Effector CD4-positive, alpha-beta T cell (primary cell): ENCODE data around the gene ASPSCR1.
"Not testable (repeated sequence)": the region's sequence is repeated elsewhere in the genome, so short reads cannot be mapped to it uniquely, and the experiment has no call there.

ENCODE experiments used
- DNase-seq: peaks from one replicate; pipeline ENCODE4 v3.0.0-alpha.2; 2020

The ASPSCR1 gene

DNA sequence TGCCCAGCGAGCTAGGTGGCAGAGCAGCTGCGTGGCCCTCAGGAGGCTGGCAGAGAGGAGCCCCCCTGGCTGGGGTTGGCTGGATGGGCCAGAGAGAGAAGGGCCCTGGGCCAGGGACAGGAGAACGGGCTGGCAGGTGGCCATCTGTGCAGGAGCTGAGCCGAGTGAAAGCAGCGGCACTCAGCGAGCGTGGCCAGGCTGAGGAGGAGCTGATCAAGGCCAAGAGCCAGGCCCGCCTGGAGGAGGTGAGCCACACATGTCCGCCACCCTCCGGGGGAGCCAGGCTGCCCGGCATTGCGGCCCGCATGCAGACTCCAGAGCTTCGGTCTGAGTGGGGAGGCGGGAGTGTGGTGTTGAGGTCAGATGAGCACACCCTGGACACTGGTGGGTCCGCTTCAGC lies 52.0 kb downstream of the ASPSCR1 start:
- no peak for DNase-seq

DNA sequence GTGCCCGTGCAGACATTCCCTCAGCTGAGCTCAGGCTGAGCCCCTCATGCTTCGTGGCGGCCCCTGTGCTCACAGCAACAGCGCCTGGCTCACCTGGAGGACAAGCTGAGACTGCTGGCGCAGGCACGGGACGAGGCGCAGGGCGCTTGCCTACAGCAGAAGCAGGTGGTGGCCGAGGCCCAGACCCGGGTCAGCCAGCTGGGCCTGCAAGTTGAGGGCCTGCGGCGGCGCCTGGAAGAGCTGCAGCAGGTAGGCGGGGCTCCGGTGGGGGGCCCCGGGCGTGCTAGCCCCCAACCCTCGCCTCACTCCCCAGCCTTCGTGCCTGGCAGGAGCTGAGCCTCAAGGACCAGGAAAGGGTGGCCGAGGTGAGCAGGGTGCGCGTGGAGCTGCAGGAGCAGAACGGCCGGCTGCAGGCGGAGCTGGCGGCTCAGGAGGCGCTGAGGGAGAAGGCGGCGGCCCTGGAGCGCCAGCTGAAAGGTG lies 52.6 kb downstream of the ASPSCR1 start:
- no peak for DNase-seq

DNA sequence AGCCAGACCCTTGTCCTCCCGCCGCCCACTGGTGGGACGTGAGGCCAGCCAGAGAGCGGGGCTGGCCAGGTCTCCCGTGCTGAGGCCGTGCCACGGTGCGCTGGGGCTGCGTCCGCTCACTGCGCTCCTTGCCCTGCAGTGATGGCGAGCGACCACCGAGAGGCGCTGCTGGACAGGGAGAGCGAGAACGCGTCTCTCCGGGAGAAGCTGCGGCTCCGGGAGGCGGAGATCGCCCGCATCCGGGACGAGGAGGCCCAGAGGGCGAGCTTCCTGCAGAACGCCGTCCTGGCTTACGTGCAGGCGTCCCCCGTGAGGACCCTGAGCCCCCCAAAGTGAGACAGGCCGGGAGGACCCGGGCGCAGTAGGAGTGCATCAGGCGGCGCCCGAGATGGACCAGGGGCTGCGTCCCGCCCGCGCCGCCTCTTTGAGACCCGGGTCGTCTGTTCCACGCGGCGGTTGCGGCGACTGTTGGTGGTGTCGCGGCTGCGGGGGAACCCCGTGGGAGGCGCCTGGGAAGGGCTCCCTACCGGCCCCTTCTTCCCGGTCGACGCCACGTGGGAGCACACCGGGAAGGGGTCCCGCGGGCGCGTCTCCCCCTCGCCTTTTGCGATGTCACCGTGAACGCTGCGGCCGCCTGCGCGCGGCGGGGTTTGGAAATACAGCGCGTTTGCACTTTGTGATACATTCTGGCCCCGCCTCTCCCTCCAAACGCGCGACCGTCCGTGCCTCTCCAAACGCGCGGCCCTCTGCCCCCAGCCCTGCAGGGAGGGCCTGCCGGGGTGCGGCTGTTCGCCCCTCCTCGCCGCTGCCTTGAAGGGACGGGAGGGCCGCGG lies 53.3 kb downstream of the ASPSCR1 start:
- peak; percentile 75 for DNase-seq

DNA sequence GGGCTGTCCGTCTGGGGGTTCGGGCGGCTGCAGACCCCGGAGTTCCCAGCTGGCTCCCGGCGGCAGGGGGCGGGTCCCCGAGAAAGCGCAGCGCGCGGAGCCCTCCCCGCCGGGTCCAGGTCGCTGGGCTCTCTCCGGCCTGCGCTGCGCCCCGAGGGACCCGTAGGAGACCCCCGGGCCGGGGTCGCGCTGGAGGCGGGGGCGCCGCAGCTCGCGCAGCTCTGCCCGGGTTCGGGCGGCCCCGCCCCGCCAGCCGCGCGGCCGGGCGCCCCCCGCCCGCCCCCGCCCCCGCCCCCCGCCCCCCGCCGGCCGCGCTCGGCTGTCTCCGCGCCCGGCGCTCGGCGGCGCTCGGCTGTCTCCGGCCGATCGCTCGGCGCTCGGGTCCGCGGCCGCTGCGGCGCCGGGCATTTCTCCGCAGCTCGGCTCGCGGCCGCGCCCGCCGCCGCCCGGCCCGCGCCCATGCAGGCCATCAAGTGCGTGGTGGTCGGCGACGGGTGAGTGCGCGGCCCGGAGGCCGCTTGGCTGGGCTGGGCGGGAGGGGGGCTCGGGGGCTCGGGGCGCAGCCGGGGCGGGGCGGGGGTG lies 54.0 kb downstream of the ASPSCR1 start, which contains the start of gene RAC3:
Gene RAC3, plus strand, starts transcription at position 376 of the 582 bp plus-strand sequence. Its CDS starts 84 bp downstream, at position 460.
- no peak for DNase-seq

DNA sequence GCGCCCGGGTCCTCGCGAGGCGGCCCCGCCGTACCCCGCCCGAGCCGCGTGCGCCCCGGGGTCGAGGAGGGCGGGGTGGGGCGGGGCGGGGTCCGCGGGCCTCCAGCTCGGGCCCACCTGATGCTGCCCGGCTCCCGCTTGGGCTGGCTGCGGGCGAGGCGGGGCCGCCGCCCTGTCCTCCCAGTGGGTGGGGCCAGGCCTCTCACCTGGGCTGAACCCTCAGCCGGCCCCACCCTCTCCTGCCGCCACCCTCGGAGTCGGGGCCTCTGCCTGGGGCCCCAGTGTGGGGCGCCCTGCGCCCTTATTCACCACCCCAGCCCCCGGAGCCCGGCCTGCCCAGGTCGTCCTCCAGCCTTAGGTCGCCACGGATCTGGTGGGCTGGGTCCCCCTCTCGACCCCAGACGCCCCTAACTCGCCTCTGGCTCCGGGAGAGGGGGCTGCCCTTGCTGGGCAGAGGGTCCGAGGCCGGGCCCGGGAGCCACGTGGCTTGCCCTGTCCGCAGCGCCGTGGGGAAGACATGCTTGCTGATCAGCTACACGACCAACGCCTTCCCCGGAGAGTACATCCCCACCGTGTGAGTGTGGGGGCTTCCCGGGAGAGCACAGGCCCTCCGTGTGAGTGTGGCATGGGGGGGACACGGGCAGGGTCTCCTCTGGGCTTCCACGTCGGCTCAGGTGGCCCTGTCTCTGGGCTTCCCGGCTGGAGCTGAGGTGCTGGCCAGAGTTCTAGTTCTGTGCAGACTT lies 54.6 kb downstream of the ASPSCR1 start:
- DNase-seq, result no peak

DNA sequence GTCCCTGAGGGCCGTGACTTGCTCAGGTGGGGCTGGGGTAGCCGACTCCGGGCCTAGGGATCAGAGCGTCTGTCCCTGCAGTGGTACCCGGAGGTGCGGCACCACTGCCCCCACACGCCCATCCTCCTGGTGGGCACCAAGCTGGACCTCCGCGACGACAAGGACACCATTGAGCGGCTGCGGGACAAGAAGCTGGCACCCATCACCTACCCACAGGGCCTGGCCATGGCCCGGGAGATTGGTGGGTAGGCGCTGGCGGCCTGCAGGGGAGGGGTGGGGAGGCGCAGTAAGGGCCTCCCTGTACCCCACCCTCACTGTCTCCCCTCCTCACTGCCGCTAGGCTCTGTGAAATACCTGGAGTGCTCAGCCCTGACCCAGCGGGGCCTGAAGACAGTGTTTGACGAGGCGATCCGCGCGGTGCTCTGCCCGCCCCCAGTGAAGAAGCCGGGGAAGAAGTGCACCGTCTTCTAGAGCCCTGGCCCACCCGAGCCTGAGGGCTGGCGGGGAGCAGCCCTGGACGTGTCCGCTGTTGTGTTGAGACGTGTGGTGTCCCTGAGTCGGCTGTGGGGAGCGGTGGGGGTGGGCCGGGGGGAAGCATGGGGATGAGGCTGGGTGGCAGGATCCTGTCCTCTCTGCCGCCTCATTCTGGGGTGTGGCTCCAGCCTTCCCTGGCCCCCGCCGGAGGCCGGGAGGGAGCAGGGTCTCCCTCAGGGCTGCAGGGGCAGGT lies 56.1 kb downstream of the ASPSCR1 start:
- no peak for DNase-seq

DNA sequence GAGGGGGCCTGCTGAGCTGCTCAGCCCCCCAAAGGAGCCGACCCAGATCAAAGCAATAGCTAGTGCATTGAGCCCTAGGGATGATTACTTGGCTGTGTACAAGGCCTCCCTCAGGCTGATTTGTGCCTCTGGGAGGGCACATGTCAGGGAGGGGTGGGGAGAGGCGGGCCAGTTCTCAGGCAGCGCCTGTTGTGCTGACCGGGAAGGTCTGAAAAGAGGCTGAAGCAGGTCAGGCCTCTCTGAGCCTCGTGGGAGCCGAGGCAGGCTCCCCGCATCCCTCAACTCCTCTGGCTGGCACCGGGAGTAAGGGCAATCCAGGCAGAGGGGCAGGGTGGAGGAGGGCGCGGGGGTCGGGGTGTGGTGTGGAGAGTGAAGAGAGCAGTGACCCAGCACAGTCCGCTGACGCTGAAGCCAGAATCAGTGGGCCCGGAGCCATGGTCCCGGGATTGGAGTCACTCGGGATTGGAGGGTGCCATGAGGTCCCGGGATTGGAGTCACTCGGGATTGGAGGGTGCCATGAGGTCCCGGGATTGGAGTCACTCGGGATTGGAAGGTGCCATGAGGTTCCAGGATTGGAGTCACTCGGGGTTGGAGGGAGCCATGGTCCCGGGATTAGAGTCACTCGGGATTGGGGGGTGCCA lies 57.1 kb downstream of the ASPSCR1 start:
- DNase-seq, result no peak

DNA sequence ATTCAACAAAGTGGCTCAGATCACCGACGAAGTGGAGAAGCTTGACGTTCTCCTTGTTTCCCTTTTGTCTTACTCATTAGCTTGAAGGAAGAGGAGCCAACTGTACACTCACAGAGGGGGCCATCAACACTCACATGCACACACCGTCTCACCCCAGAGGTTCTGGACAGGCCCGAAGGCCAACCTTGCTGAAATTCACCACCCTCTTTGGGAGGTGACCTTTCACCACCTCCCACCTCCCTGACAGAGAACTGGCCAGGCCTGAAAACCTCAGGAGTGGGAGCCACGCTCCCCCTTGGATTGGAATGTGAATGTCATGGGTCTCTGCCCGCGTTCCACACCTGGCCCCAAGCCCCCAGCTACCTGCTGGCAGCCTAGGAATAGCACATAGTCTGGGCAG lies 58.1 kb downstream of the ASPSCR1 start:
- DNase-seq, result no peak

DNA sequence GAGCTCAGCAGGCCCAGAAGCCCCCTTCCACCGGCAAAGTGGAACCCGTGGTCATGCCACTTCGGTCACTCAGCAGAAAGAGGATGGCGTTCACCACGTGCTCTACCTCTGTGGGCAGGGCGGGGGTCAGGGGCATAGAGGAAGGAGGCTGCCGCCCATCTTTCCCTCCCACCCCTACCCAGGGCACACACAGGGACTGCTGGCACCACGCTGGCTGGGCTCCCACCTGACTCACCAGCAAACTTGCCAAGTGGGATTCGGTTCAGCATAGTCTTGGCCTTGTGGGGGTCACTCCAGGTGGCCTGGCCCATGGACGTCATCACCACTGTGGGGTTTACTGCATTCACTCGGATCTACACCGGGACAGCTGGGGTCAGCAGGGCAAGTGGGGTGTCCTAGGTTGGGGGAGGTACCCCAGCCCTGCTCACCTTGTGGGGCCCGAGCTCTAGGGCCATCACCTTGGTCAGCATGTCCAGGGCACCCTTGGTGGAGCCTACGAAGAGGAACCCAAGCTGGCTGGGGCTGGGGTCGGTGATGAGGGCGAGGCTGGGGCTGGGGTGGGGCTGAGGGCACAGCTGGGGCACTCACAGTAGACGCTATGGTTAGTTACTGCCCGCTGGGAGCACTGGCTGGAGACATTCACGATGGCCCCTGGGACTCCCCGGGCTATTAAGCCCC lies 58.7 kb downstream of the ASPSCR1 start:
- no peak for DNase-seq

DNA sequence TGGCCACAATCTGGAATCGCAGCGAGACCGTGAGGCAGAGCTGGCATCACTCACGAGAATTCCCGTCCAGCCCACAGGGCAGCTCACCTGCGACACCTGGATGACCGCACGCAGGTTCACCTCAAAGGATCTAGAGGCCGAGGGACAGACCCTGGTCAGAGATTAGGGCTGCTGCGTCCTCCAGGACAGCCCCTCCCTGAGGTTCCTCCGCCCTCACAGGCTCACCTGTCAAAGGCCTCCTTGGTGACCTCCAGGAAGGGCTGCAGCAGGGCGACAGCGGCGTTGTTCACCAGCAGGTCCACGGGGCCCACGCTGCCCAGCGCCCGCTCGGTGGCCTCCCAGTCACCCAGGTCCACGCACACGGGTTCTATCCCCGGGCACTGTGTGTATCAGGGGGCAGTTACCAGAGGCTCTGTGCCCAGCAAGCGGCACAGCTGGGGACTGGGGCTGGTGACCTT lies 59.2 kb downstream of the ASPSCR1 start:
- no peak for DNase-seq

DNA sequence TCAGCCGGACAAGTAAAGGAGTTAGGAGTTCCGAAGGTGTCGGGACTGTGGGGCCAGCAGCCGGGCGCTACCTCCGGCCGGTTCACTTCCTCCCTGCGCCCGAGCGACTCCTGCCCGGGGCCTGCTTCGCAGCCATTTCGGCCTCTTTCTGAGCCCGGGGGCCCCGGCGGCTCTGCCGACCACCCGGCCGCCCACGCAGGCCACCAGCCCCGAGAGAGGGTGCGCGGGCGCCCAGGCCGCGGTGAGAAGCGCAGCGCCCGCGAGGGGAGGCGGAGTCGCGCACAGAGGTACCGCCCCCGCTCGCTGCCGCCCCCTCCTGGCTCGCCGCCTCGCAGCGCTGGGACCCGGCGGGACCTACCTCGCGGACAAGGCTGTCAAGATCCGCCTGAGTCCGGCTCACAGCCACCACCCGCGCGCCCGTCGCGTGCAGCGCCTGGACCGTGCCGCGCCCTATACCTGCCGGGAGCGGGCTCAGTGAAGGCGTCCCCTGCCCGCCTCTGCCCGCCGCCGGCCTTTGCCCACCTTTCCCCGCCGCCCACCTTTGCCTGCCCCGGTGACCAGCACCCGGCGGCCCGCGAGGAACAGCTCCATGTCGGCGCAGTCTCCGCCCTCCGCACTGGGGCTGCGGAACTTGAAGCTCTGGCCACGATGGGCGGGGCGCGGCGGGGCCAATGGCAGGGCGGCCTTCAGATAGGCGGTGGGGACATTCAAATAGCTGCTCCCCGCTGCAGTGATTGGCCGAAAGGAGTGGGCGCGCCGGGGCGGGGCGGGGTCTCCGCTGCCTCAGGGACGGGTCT lies 59.9 kb downstream of the ASPSCR1 start, which contains the start of gene DCXR:
Gene DCXR, minus strand, starts transcription at position 606 of the 797 bp plus-strand sequence. Its CDS starts 15 bp downstream, at position 591.
- DNase-seq, result peak; percentile 92

DNA sequence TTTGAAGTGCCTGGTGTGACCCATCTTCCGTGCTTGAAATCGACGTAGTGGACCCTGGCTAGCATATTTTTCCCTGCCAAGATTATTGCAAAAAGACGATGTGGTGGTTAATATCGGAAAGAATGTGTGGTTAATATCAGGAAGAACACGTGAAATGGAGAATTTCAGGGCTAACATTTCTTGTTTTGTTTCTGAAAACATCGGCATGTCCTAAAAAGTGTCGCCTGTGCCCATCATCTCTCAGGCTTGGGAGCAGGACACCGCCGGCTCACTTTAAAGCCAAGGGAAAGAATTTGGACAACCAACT lies 60.4 kb downstream of the ASPSCR1 start:
- no peak for DNase-seq

DNA sequence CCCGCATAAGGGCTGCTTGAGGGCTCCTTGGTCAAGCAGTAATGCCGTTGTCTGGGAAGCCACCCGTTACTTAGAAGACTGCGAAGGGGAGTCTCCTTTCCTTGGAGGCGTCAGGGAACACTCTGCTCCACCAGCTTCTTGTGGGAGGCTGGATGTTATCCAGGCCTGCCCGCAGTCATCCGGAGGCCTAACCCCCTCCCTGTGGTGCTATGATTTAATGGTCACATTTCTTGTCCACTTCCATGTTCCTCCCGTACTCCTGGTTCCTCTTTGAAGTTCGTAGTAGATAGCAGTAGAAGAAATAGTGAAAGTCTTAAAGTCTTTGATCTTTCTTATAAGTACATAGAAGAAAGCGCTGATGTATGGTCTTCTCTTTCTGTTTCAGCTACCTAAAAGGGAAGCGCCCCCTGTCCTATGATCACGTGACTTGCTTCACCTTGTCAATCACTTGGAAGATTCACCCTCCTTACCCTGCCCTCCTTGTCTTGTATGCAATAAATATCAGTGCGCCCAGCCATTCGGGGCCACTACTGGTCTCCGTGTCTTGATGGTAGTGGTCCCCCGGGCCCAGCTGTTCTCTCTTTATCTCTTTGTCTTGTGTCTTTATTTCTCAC lies 61.5 kb downstream of the ASPSCR1 start:
- not testable (repeated sequence) for DNase-seq

DNA sequence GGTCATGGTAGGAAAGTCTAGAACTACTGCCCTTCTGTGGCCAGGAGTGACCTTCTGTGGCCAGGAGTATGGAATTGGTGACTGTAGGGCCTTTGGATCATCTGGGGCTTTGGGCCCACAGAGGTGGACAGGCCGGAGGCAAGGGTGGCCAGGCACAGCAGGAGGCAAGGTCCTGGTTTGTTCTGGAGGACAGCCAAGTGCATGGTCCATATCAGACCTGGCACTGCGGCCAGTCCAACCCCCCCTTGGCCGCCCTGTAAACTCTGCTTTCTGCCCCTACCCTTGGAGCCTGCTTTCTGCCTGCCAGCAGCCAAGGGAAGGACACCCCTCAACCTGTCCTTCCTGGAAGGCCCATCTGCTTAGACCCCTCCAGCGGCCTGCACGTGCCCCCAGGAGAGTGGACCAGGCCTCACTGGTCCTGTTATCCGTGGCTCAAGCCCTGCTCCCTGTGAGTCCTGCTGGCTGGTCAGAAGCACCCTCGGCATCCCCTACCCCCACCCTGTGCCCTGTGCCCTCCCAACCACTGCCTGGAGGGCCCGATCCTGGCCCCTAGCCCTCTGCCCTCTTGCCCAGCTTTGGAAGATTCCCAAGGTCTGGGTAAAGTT lies 62.4 kb downstream of the ASPSCR1 start:
- no peak for DNase-seq

DNA sequence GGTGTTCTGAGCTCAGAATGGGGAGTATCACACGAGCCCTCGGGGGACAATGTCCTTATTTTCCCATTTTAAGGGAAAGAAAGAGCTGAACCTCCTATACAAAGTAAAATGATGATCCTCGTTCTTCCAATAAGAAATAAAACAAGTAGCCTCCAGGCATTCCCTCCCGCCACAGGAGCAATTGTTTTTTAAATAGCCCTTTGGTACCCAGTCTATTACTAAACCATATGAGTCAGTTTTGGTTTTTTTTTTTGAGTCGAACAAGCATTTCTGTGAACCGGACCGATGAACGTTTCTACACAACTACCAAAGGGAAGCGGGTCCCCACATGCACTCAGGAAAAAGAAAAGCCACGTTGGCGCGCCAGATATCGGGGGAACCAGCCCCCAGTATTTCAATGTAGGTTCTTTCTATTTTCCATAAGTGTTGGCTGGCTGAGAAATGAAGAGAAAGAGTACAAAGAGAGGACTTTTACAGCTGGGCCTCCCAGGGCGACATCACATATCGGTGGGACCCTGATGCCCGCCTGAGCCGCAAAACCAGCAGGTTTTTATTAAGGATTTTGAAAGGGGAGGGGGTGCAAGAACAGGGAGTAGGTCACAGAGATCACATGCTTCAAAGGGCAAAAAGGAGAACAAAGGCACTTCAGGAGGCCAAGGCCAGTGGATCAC lies 63.9 kb downstream of the ASPSCR1 start:
- DNase-seq, result no peak

DNA sequence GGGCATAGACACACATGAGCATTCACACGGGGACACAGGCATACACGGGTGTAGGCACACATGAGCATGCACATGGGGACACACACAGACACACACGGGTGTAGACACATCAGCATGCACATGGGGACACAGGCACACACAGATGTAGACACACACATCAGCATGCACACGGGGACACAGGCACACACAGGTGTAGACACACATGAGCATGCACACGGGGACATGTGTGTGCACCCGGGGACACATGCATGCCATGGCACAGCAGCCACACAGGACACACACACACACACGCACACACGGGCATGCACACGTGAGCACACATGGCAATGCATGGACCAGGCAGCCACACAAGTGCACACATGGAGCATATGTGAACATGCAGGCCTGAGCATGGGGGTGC lies 65.2 kb downstream of the ASPSCR1 start:
- DNase-seq, result no peak

DNA sequence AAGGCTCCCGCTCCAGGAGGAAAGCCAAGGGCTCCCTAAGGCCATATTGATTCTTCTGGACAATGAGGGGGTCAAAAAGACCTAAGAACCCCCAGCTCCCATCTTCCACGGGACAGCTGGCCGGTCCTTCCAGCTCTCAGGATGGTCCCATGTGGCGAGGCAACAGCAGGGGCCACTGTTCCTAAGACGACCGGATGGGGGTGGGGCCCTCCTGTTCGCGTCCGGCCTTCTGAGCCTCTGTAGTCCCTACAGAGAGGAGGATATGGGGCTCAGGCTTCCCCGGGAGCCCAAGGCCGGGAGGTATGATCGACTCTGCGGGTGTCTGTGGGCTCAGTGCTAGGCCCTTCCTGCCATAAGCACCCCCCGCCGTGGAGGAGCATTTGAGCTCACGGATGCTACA lies 66.1 kb downstream of the ASPSCR1 start:
- DNase-seq, result no peak

DNA sequence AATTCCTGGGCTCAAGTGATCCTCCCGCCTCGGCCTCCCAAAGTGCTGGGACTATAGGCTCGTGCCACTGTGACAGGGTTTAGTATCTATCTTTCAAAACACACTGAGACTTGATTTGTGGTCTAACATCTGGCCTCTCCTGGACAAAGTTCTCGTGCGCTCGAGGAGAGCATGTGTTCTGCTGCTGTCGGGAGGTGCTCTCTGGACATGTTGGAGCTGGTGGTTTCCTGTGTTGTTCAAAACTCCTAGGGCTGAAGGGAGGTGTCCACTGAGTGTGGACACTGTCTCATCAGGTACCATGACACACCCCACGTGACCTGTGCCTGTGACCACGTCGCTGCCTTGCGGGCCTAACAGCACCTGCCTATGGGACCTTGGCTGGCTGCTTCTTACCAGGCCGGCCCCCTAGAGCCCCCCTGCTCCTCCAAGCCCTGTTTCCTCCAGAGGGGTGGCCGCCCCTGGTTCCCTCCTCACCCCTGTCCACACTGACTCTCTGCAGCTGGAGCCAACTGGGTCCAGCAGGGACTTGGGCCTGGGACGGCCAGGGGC lies 68.6 kb downstream of the ASPSCR1 start:
- DNase-seq, result no peak

DNA sequence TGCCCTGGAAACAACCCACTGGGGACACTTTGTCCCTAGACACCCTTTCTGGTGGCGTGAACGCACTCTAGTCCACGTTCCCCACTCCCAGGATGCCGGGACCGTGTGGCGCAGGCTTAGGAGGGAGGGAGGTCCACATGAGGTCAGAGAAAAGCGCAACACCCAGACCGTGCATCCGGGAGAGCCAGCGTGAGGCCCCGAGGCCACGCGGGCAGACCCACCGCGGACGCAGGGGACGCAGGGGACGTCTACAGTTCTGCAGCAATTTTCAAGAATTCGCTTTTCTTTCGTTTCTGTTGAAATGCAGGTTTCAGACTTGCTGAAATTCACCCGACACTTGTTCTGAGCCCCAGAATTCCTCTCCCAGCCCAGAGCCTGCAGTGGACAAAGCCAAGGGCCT lies 69.5 kb downstream of the ASPSCR1 start:
- no peak for DNase-seq
